CD14-positive monocyte (primary cell): ENCODE data around the gene SNAP25. TPM values are rescaled to one million over a fixed set of nuclear protein-coding genes. Genes with fewer than 3 reads are reported as not detected.

ENCODE experiments used
- DNase-seq, 3 donors: peaks; one replicate each; pipeline ENCODE4 v3.0.0-alpha.2; 2011 to 2022
- H2AFZ ChIP-seq: 2 replicates; pipeline ENCODE4 v1.6.0; 2012; ENCODE audit warnings: mild to moderate bottlenecking, low read depth, low read length, inconsistent platforms; ENCODE audit not compliant: insufficient read depth, poor library complexity, severe bottlenecking
- H3K27ac ChIP-seq, 2 donors: 1 replicate in 1 of 2; 2 replicates in 1 of 2; pipeline ENCODE4 v1.5.1; 2012 to 2013; ENCODE audit warnings: low read length in 2 of 2, control low read depth in 1 of 2, inconsistent platforms in 1 of 2, low read depth in 1 of 2, mild to moderate bottlenecking in 1 of 2
- H3K27me3 ChIP-seq, 2 donors: one replicate each; pipeline versions ENCODE4 v1.6.0 to v1.6.1; 2011 to 2013; ENCODE audit warnings: low read length in 2 of 2; ENCODE audit not compliant: control insufficient read depth in 2 of 2, insufficient read depth in 2 of 2
- H3K36me3 ChIP-seq, 2 donors: replicated peaks in 1 of 2; 1 replicate in 1 of 2; 2 replicates in 1 of 2; pipeline versions ENCODE4 v1.5.1 to v1.6.1; 2012 to 2013; ENCODE audit warnings: low read length in 2 of 2, control low read depth in 1 of 2, inconsistent platforms in 1 of 2, mild to moderate bottlenecking in 1 of 2; ENCODE audit not compliant: insufficient read depth in 2 of 2, control insufficient read depth in 1 of 2
- H3K4me1 ChIP-seq, 2 donors: 1 replicate in 1 of 2; 2 replicates in 1 of 2; pipeline versions ENCODE4 v1.5.1 to v1.6.1; 2012 to 2013; ENCODE audit warnings: low read length in 2 of 2, control low read depth in 1 of 2, inconsistent platforms in 1 of 2, mild to moderate bottlenecking in 1 of 2, moderate library complexity in 1 of 2; ENCODE audit not compliant: insufficient read depth in 2 of 2, control insufficient read depth in 1 of 2
- H3K4me2 ChIP-seq: replicated peaks from 2 replicates; pipeline ENCODE3; 2012; ENCODE audit warnings: low read length, moderate library complexity, mild to moderate bottlenecking; ENCODE audit not compliant: poor library complexity, severe bottlenecking; ENCODE audit errors: extremely low read depth
- H3K4me3 ChIP-seq, 3 experiments: fragments of 200-600 bp in 1 of 3; sonication (generic) in 1 of 3; replicated peaks in 1 of 3; 1 replicate in 2 of 3; 2 replicates in 1 of 3; pipeline ENCODE4 v1.5.1; 2011 to 2013; ENCODE audit warnings: low read length in 3 of 3, mild to moderate bottlenecking in 3 of 3, control low read depth in 2 of 3, low read depth in 2 of 3, inconsistent platforms in 1 of 3, moderate library complexity in 1 of 3
- H3K79me2 ChIP-seq: 2 replicates; pipeline ENCODE4 v1.6.0; 2012; ENCODE audit warnings: mild to moderate bottlenecking, control low read depth, inconsistent platforms, low read length, moderate library complexity; ENCODE audit not compliant: insufficient read depth
- H3K9ac ChIP-seq: 2 replicates; pipeline ENCODE4 v1.6.0; 2017; ENCODE audit warnings: low read length, mild to moderate bottlenecking; ENCODE audit not compliant: insufficient read depth, poor library complexity, severe bottlenecking
- H3K9me3 ChIP-seq, 2 donors: replicated peaks in 1 of 2; 1 replicate in 1 of 2; 2 replicates in 1 of 2; pipeline versions ENCODE4 v1.5.1 to v1.6.1; 2012 to 2013; ENCODE audit warnings: low read length in 2 of 2, control low read depth in 1 of 2; ENCODE audit not compliant: control insufficient read depth in 1 of 2, insufficient read depth in 1 of 2
- H4K20me1 ChIP-seq: 2 replicates; pipeline ENCODE4 v1.6.0; 2012; ENCODE audit warnings: mild to moderate bottlenecking, low read length, control low read depth, moderate library complexity; ENCODE audit not compliant: insufficient read depth
- H3K27ac Mint-ChIP-seq, 7 donors: one replicate each; pipeline ENCODE4 v1.8.0; 2020; ENCODE audit warnings: mild to moderate bottlenecking in 7 of 7, mixed read lengths in 7 of 7, moderate library complexity in 6 of 7, inconsistent platforms in 2 of 7
- H3K27me3 Mint-ChIP-seq, 3 donors: one replicate each; pipeline ENCODE4 v1.8.0; 2021 to 2022; ENCODE audit warnings: low read depth in 3 of 3, mild to moderate bottlenecking in 3 of 3, mixed read lengths in 3 of 3, moderate library complexity in 3 of 3, inconsistent platforms in 1 of 3
- H3K36me3 Mint-ChIP-seq, 2 donors: one replicate each; pipeline ENCODE4 v1.8.0; 2020; ENCODE audit warnings: mixed read lengths in 2 of 2, inconsistent platforms in 1 of 2, mild to moderate bottlenecking in 1 of 2
- H3K4me1 Mint-ChIP-seq: one replicate; pipeline ENCODE4 v1.8.0; 2020; ENCODE audit warnings: mild to moderate bottlenecking, mixed read lengths
- H3K4me3 Mint-ChIP-seq, 2 donors: one replicate each; pipeline ENCODE4 v1.8.0; 2020; ENCODE audit warnings: mild to moderate bottlenecking in 2 of 2, mixed read lengths in 2 of 2, moderate library complexity in 1 of 2
- H3K9me3 Mint-ChIP-seq, 7 donors: one replicate each; pipeline ENCODE4 v1.8.0; 2020 to 2022; ENCODE audit warnings: mixed read lengths in 7 of 7, mild to moderate bottlenecking in 6 of 7, moderate library complexity in 6 of 7, inconsistent platforms in 2 of 7
- CTCF ChIP-seq: fragments of 200-600 bp; IDR thresholded peaks from one replicate; pipeline ENCODE4 v1.8.0; 2022; ENCODE audit warnings: antibody characterized with exemption, mild to moderate bottlenecking
- WGBS: methylation state at CpG from one replicate; pipeline ENCODE4 v1.1.5; 2013; ENCODE audit warnings: missing lambda C conversion rate; ENCODE audit not compliant: insufficient coverage; 5-methylcytosine and 5-hydroxymethylcytosine counted together
- intact Hi-C, 2 donors: fragments of 100-400 bp; cut with micrococcal nuclease; formaldehyde crosslinking; loops; one replicate each; pipeline versions ENCODE4 v1.15.0 to v1.15.1; 2023
- polyA plus RNA-seq, 3 donors: library from polyadenylated mRNA; depleted of rRNA in 1 of 3; unstranded in 2 of 3; stranded (reverse) in 1 of 3; fragments of 300-500 nt in 2 of 3; fragments of >200 nt in 1 of 3; fragmentation: Illumina TruSeq in 2 of 3; gene quantifications; 1 replicate in 2 of 3; 2 replicates in 1 of 3; pipeline ENCODE4 v1.2.3, GENCODE V29; 2012 to 2021

SNAP25 gene
- polyA plus RNA-seq, 3 donors: not detected

GRCh38 chr20:10313215-10313614 is 94.6 kb downstream of the SNAP25 start:
- H3K4me1 Mint-ChIP-seq: peaks cover 29% of the 10 kb centered on the region
- no peak overlapping the region for H3K9ac ChIP-seq
- no peaks in the 10 kb centered on the region for H3K36me3 Mint-ChIP-seq
- no peak for DNase-seq
- H2AFZ ChIP-seq: no peak overlapping the region
- H3K27me3 ChIP-seq: no peaks in the 10 kb centered on the region
- no peaks in the 10 kb centered on the region for H3K79me2 ChIP-seq
- no peak overlapping the region for H3K27ac Mint-ChIP-seq
- H3K4me1 ChIP-seq: peaks cover 20% of the 10 kb centered on the region in 2 donors
- no peak overlapping the region for H3K4me3 Mint-ChIP-seq
- no peak overlapping the region for H3K4me2 ChIP-seq
- H3K27ac ChIP-seq: no peak overlapping the region
- peaks cover 1 to 5% (median 2%) of the 10 kb centered on the region in 3 donors for H3K27me3 Mint-ChIP-seq
- H3K36me3 ChIP-seq: no peaks in the 10 kb centered on the region
- intact Hi-C loops: no loop called here
- H3K9me3 ChIP-seq: peaks cover 0 to 3% of the 10 kb centered on the region in 2 donors
- H4K20me1 ChIP-seq: no peaks in the 10 kb centered on the region
- H3K9me3 Mint-ChIP-seq: peaks cover 0 to 9% (median 3%) of the 10 kb centered on the region in 7 donors
- no peak overlapping the region for H3K4me3 ChIP-seq
- TF ChIP-seq CTCF: no peak

- H3K36me3 Mint-ChIP-seq: no peaks in the 10 kb centered on the region
- Histone ChIP-seq H3K27ac (no peak overlapping the region), H3K9me3 (peaks cover 0 to 3% of the 10 kb centered on the region in 2 donors), H3K4me3 (no peak overlapping the region), H3K4me1 (peaks cover 25% of the 10 kb centered on the region in 2 donors), H3K36me3 (no peaks in the 10 kb centered on the region), H3K27me3 (no peaks in the 10 kb centered on the region), H3K9ac (no peak overlapping the region), H3K79me2 (no peaks in the 10 kb centered on the region), H2AFZ (no peak overlapping the region), H3K4me2 (no peak overlapping the region), H4K20me1 (no peaks in the 10 kb centered on the region)
- no peak overlapping the region for H3K27ac Mint-ChIP-seq
- no peak for DNase-seq
- no peak for TF ChIP-seq CTCF
- intact Hi-C loops: no loop called here
- peaks cover 34% of the 10 kb centered on the region for H3K4me1 Mint-ChIP-seq
- peaks cover 2 to 10% (median 4%) of the 10 kb centered on the region in 7 donors for H3K9me3 Mint-ChIP-seq
- peaks cover 0 to 5% (median 1%) of the 10 kb centered on the region in 3 donors for H3K27me3 Mint-ChIP-seq
- no CpG with 5 or more reads among the region's 3 CpGs for WGBS
- no peak overlapping the region for H3K4me3 Mint-ChIP-seq
These were observed 95.1 kb downstream of the SNAP25 start for GRCh38 chr20:10313701-10314100.
